ENCODE data around the gene SYT13.

- TF ChIP-seq CTCF (conservative IDR thresholded peaks at IDR 0.05) (no peak), ZFX (IDR thresholded peaks at IDR 0.05) (no peak)
Observed at GRCh38 chr11:45265969-45266675, 20.0 kb downstream of the SYT13 start.
